ENCODE data around the gene IL18RAP.

- TF ChIP-seq CTCF (conservative IDR thresholded peaks at IDR 0.05; ENCODE audit: low read depth, low read length) (no peak), EZH2 (IDR thresholded peaks at IDR 0.05; ENCODE audit: borderline replicate concordance, low read depth, low read length, poor library complexity, severe bottlenecking) (no peak)
Observed at GRCh38 chr2:102432386-102432785, 9.4 kb downstream of the IL18RAP start.
